Left ventricle myocardium inferior (tissue), 1 donor: ENCODE measurements around the gene ACTBL2. TPM values are rescaled to one million over a fixed set of nuclear protein-coding genes. Genes with fewer than 3 reads are reported as not detected.

Experiments
- DNase-seq: peaks from one replicate; pipeline ENCODE4 v3.0.0-alpha.2; 2020
- H3K27ac ChIP-seq: fragments of 200-600 bp; replicated peaks from 2 replicates; pipeline ENCODE4 v1.8.0; 2021
- H3K27me3 ChIP-seq: fragments of 200-600 bp; 2 replicates; pipeline ENCODE4 v1.8.0; 2021; ENCODE audit warnings: low read depth
- H3K36me3 ChIP-seq: fragments of 200-600 bp; 2 replicates; pipeline ENCODE4 v1.8.0; 2021
- H3K4me1 ChIP-seq: fragments of 200-600 bp; 2 replicates; pipeline ENCODE4 v1.8.0; 2021
- H3K4me3 ChIP-seq: fragments of 200-600 bp; 2 replicates; pipeline ENCODE4 v1.8.0; 2021; ENCODE audit warnings: mild to moderate bottlenecking, moderate library complexity
- H3K9me3 ChIP-seq: fragments of 200-600 bp; replicated peaks from 2 replicates; pipeline ENCODE4 v1.8.0; 2021
- CTCF ChIP-seq: fragments of 200-600 bp; IDR thresholded peaks from 2 replicates; pipeline ENCODE4 v1.8.0; 2021; ENCODE audit warnings: antibody characterized with exemption, mild to moderate bottlenecking, borderline replicate concordance
- intact Hi-C: fragments of 100-400 bp; cut with micrococcal nuclease; formaldehyde crosslinking; loops from one replicate; pipeline ENCODE4 v1.11.0; 2022
- total RNA-seq: library from RNA; stranded (reverse); fragmentation: NEBNext Ultra II Directional; extraction: Animal tissue kit (Norgen Biotek cat#: 25700); gene quantifications from one replicate; pipeline ENCODE4 v1.2.1, GENCODE V29; 2021
- donor health status: DM: no; HTN: yes; CAD: no; lungs with severe emphysema.

ACTBL2 gene
- total RNA-seq, 1 donor from 2014 or later: not detected

- no peak overlapping the region for H3K27ac ChIP-seq
- H3K4me1 ChIP-seq: peaks cover 13% of the 10 kb centered on the region
- no peak for DNase-seq
- TF ChIP-seq CTCF: no peak
- no peaks in the 10 kb centered on the region for H3K27me3 ChIP-seq
- no peak overlapping the region for H3K4me3 ChIP-seq
- no peaks in the 10 kb centered on the region for H3K36me3 ChIP-seq
- no peaks in the 10 kb centered on the region for H3K9me3 ChIP-seq
- intact Hi-C loops: no loop called here
Observed at GRCh38 chr5:57448751-57449150, 33.9 kb downstream of the ACTBL2 start.

- H3K36me3 ChIP-seq: no peaks in the 10 kb centered on the region
- no peak overlapping the region for H3K4me3 ChIP-seq
- H3K4me1 ChIP-seq: peaks cover 13% of the 10 kb centered on the region
- H3K27ac ChIP-seq: no peak overlapping the region
- no peaks in the 10 kb centered on the region for H3K27me3 ChIP-seq
- intact Hi-C loops: no loop called here
- no peak for DNase-seq
- H3K9me3 ChIP-seq: no peaks in the 10 kb centered on the region
- no peak for TF ChIP-seq CTCF
Observed at GRCh38 chr5:57448287-57448686, 34.3 kb downstream of the ACTBL2 start.

GRCh38 chr5:57447658-57448057, 35.0 kb downstream of the ACTBL2 start:
- intact Hi-C loops: no loop called here
- TF ChIP-seq CTCF: no peak

GRCh38 chr5:57446966-57447365, 35.6 kb downstream of the ACTBL2 start:
- no peak for DNase-seq
- no peaks in the 10 kb centered on the region for H3K27me3 ChIP-seq
- peaks cover 13% of the 10 kb centered on the region for H3K4me1 ChIP-seq
- no peak for TF ChIP-seq CTCF
- no peak overlapping the region for H3K27ac ChIP-seq
- no peaks in the 10 kb centered on the region for H3K9me3 ChIP-seq
- no peaks in the 10 kb centered on the region for H3K36me3 ChIP-seq
- intact Hi-C loops: no loop called here
- H3K4me3 ChIP-seq: no peak overlapping the region

More at GRCh38 chr5:57447658-57448057, 35.0 kb downstream of the ACTBL2 start:
- Histone ChIP-seq H3K4me3 (no peak overlapping the region), H3K4me1 (peaks cover 9% of the 10 kb centered on the region), H3K27me3 (no peaks in the 10 kb centered on the region), H3K27ac (no peak overlapping the region), H3K36me3 (no peaks in the 10 kb centered on the region), H3K9me3 (no peaks in the 10 kb centered on the region)
- DNase-seq: no peak

GRCh38 chr5:57445705-57446037, 36.9 kb downstream of the ACTBL2 start:
- H3K36me3 ChIP-seq: no peaks in the 10 kb centered on the region
- no peak for TF ChIP-seq CTCF
- H3K9me3 ChIP-seq: no peaks in the 10 kb centered on the region
- no peak overlapping the region for H3K4me3 ChIP-seq
- intact Hi-C loops: no loop called here
- DNase-seq: no peak
- H3K4me1 ChIP-seq: peaks cover 22% of the 10 kb centered on the region
- peak overlapping the region; percentile 56 for H3K27ac ChIP-seq
- H3K27me3 ChIP-seq: no peaks in the 10 kb centered on the region

- DNase-seq: no peak
- H3K9me3 ChIP-seq: no peaks in the 10 kb centered on the region
- H3K4me1 ChIP-seq: peaks cover 22% of the 10 kb centered on the region
- no peaks in the 10 kb centered on the region for H3K36me3 ChIP-seq
- H3K27me3 ChIP-seq: no peaks in the 10 kb centered on the region
- intact Hi-C loops: no loop called here
- peak overlapping the region; percentile 56 for H3K27ac ChIP-seq
- H3K4me3 ChIP-seq: no peak overlapping the region
- TF ChIP-seq CTCF: no peak
Observed at GRCh38 chr5:57445006-57445704, 37.5 kb downstream of the ACTBL2 start.
